C4-2B (cell line): Measurements from ENCODE around the gene SCNN1G.

Experiments used
- ZFX ChIP-seq: fragments of 450-650 bp; IDR thresholded peaks from 2 replicates; pipeline ENCODE4 v1.6.1; 2017
- TF ChIP-seq, protein P1 (sequence below): fragments of 450-650 bp; conservative IDR thresholded peaks from 2 replicates; pipeline ENCODE4 v1.5.1; 2017; ENCODE audit warnings: mild to moderate bottlenecking

- TF ChIP-seq, protein P1, sequence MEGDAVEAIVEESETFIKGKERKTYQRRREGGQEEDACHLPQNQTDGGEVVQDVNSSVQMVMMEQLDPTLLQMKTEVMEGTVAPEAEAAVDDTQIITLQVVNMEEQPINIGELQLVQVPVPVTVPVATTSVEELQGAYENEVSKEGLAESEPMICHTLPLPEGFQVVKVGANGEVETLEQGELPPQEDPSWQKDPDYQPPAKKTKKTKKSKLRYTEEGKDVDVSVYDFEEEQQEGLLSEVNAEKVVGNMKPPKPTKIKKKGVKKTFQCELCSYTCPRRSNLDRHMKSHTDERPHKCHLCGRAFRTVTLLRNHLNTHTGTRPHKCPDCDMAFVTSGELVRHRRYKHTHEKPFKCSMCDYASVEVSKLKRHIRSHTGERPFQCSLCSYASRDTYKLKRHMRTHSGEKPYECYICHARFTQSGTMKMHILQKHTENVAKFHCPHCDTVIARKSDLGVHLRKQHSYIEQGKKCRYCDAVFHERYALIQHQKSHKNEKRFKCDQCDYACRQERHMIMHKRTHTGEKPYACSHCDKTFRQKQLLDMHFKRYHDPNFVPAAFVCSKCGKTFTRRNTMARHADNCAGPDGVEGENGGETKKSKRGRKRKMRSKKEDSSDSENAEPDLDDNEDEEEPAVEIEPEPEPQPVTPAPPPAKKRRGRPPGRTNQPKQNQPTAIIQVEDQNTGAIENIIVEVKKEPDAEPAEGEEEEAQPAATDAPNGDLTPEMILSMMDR, result no peak
- TF ChIP-seq ZFX, result no peak
Measured at GRCh38 chr16:23214796-23215195, 32.3 kb downstream of the SCNN1G start.
